ENCODE data around the gene SPOCK1.
"Not testable (repeated sequence)": the region's sequence is repeated elsewhere in the genome, so short reads cannot be mapped to it uniquely, and the experiment has no call there.

Gene SPOCK1

DNA sequence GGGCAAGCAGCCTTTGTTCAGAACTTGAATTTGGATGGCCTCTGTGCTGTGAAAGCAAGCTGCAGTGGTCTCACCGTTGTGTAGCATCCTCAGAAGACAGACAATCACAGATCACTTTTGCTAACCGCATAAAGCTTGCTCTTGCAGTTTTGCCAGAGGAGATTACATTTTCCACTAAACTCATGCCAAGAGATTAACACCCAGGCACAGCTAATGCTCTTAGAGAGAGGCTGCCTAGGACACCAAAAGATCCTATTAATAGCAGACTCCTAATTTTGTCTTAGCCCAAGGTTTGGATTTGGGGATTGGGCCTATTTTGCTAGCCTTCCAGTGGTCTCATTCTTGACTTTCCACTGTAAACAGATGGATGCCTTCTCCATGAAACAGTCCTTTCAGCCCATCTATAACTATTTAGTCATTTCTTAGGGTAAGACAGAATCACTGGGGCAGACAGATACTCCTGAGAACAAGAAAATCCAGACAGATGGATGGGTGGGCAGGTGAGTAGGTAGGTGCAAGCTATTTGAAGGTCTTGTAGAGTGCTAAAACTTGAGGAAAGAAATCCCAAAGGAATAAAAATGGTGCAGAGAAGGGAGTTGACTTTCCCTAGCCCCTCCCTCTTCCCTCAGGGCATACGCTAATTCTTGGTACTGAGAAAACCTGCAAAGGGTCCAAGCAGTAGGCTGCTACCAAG lies 506.2 kb downstream of the SPOCK1 start:
- DNase-seq, result no peak

GRCh38 chr5:136985785-136986475 lies 513.2 kb downstream of the SPOCK1 start:
- DNase-seq, result no peak

DNA sequence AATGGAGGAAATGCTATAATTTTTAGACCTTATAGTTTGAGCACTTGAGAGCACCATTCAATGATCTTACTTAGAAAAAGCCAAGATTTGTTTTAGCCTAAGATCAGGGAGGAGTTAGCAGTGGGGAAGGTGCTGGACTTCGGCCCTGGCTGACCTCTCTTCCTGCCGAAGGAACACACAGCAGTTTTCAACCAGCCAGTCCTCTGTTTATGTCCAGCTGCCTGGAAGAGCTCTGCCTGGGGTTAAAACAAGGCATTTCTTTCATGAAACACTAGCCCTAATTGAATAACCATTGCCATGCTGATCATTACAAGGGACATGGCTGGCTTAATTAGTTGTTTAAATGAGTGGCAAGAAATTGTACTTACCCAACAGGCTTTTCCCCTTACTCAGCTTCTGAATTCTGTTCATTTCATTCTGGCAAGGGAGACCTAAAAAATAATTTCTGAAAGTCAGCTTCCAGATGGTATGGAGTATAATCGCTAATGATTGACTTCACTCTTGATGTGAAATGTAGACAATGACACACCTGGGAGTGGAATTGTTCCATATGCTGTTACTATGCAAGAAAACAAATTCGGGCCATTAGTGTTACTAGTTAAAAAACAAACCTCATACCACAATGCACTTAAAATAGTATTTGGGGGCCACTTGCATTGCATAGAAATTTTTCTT lies 514.2 kb downstream of the SPOCK1 start:
- DNase-seq, result no peak

- DNase-seq, result no peak
Measured at GRCh38 chr5:136981936-136982335, 517.2 kb downstream of the SPOCK1 start.

- DNase-seq, result no peak
Measured at GRCh38 chr5:136979131-136979530, 520.0 kb downstream of the SPOCK1 start.

DNA sequence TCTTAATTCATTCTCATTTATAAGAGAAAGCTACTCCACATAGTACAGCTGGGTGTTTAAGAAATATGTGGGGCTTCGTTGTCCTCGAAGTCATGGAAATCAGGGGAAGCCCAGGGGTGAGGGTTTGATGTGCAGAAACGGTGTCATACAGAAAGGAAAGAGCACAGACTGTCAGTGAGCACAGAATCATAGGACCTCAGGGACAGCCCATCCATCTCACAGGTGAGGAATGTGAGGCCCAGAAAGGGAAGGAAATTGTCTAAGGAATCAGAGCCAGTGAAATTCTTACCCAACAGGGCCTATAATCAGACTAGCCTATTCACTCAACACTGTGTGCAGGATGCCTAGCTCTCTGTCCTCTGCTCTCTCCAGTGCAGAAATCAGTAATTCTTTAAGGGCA lies 535.6 kb downstream of the SPOCK1 start:
- no peak for DNase-seq

DNA sequence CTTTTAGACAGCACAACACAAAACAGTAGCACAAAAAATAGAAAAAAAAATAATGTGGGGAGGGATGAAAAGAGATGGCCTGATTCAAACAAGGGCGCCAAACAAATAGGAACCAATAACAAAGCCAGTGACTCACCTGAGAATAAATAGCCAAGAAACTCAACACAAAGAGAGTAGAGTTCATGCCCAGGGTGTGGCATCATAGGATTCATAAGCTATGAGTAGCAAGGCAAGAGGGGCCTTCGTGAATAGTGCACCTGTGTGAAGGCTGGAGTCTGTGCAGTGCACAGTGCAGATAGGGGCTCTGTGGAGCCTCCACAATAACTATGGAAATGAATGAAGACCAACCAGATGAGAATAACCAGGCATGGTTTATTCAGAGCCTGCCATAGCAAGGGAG lies 541.7 kb downstream of the SPOCK1 start:
- no peak for DNase-seq

GRCh38 chr5:136954142-136954541 lies 545.0 kb downstream of the SPOCK1 start:
- not testable (repeated sequence) for DNase-seq

- not testable (repeated sequence) for DNase-seq
Measured at GRCh38 chr5:136953346-136954069, 545.6 kb downstream of the SPOCK1 start.

- DNase-seq, result no peak
Measured at GRCh38 chr5:136927571-136927970, 571.6 kb downstream of the SPOCK1 start.

DNA sequence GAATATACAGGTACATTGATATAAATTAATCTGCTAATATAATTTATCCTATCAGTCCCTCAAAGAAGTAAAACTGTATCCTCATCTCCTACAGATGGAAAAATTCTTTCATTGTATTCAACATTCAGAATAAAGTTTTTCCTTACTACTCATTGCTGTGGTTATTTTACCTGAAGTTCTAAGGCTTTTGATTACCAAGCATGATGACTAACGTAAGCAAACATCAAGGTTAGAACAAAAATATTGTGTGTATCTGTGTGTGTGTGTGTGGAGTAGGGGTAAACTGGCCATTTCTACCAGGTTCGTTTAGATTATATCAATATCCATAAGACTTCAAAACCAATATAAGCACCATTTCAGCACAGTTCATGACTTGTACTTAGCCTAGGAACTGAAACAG lies 573.1 kb downstream of the SPOCK1 start:
- no peak for DNase-seq
